ENCODE data around the gene ZNF76. TPM values are rescaled to one million over a fixed set of nuclear protein-coding genes. Genes with fewer than 3 reads are reported as not detected.

The ZNF76 gene
- total and polyA plus RNA-seq, 10 of the 15 experiments (the other 5 are each of a cell fraction or from before 2014, with no cell fraction given): 2.8 to 41.0 (median 24.8) TPM

DNA sequence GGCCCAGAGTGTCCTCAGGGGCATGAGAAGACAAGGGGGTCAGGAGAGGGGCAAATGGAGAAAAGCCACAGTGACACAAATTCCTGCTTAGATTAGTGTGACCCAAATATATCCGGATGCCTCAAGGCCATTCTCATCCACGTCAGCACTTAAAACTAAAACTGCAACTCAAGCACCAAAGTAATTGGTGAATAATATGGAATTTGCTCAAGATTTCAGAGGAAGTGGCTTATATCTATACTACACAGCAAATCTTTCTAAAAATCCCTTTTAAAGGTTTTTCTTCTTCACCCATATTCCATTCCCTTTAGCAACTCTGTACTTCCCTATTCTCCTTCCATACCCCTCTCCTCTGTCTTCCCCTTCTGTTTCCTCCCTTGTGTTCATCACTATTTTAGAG lies 53.3 kb downstream of the ZNF76 start:
- Histone ChIP-seq H3K36me3 (ENCODE audit: control insufficient read depth in 2 of 2, insufficient read depth in 2 of 2, low read length in 1 of 2) (peaks cover 6 to 12% of the 10 kb centered on the region in 2 experiments), H3K4me2 (ENCODE audit: control insufficient read depth, insufficient read depth) (no peak overlapping the region), H2AFZ (ENCODE audit: control insufficient read depth, low read depth, low read length) (no peak overlapping the region), H3K27me3 (replicated peaks in 1 of 2; ENCODE audit: control insufficient read depth in 2 of 2, insufficient read depth in 2 of 2, low read length in 1 of 2) (no peaks in the 10 kb centered on the region), H4K20me1 (ENCODE audit: control insufficient read depth, insufficient read depth) (no peaks in the 10 kb centered on the region), H3K4me3 (no peak overlapping the region), H3K9ac (ENCODE audit: control insufficient read depth, insufficient read depth, low read length) (no peak overlapping the region), H3K27ac (ENCODE audit: control insufficient read depth, insufficient read depth) (no peak overlapping the region), H3K9me3 (replicated peaks; ENCODE audit: control insufficient read depth, insufficient read depth, low read length) (no peaks in the 10 kb centered on the region), H3K4me1 (ENCODE audit: control insufficient read depth, insufficient read depth, low read length) (peaks cover 19% of the 10 kb centered on the region), H3K79me2 (ENCODE audit: control insufficient read depth, insufficient read depth, low read length) (peaks cover 3% of the 10 kb centered on the region; the same call in 1 of the 2 replicates)
- ChIA-PET RAD21 (ENCODE audit: unreplicated experiment) (interaction anchor here (0.7 kb wide), 1 partner anchor 15 kb away, joined by 3 read pairs; the partner anchor contains the start of gene DEF6), CTCF (interaction anchor here (1.2 kb wide), 1 partner anchor 10 kb away, joined by 3 read pairs; no protein-coding TSS in a partner anchor), SMC1A (ENCODE audit: uncharacterized antibody, unreplicated experiment) (interaction anchor here (1.3 to 4.6 kb wide), 2 partner anchors 14 to 15 kb away, joined by 4 to 21 read pairs; no protein-coding TSS in a partner anchor), POLR2A (no interaction called here)
- DNase-seq (ENCODE audit: low read depth, low spot score): no peak
- ATAC-seq: no peak
- no TSS peak for BruUV-seq (replicated peaks)
- no peak for FAIRE-seq
- 75% methylated on average over 2 of the region's 2 CpGs for WGBS (ENCODE audit: insufficient coverage, insufficient replicate concordance, low lambda C conversion rate, missing lambda C conversion rate)
- TF ChIP-seq, protein P1, sequence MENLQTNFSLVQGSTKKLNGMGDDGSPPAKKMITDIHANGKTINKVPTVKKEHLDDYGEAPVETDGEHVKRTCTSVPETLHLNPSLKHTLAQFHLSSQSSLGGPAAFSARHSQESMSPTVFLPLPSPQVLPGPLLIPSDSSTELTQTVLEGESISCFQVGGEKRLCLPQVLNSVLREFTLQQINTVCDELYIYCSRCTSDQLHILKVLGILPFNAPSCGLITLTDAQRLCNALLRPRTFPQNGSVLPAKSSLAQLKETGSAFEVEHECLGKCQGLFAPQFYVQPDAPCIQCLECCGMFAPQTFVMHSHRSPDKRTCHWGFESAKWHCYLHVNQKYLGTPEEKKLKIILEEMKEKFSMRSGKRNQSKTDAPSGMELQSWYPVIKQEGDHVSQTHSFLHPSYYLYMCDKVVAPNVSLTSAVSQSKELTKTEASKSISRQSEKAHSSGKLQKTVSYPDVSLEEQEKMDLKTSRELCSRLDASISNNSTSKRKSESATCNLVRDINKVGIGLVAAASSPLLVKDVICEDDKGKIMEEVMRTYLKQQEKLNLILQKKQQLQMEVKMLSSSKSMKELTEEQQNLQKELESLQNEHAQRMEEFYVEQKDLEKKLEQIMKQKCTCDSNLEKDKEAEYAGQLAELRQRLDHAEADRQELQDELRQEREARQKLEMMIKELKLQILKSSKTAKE (IDR thresholded peaks at IDR 0.05; ENCODE audit: low read depth, poor library complexity, severe bottlenecking): no peak
- no peak for TF ChIP-seq MEF2A (IDR thresholded peaks at IDR 0.05; ENCODE audit: insufficient read depth, low read depth, low read length)
- no peak for TF ChIP-seq TARDBP (IDR thresholded peaks at IDR 0.05; ENCODE audit: borderline replicate concordance)
- no peak for TF ChIP-seq E2F4 (IDR thresholded peaks at IDR 0.05; ENCODE audit: low read depth, low read length)
- TF ChIP-seq ZNF384 (IDR thresholded peaks at IDR 0.05; ENCODE audit: borderline replicate concordance, low read depth, low read length): no peak
- TF ChIP-seq CHD1 (IDR thresholded peaks at IDR 0.05; ENCODE audit: low read depth, low read length): no peak
- no peak for TF ChIP-seq MTA3 (IDR thresholded peaks at IDR 0.05; ENCODE audit: borderline replicate concordance, low read length)
- TF ChIP-seq TAF1 (IDR thresholded peaks at IDR 0.05; ENCODE audit: borderline replicate concordance, low read depth, low read length): no peak
- in situ Hi-C loops (cut with MboI): no loop called here
- intact Hi-C loops (cut with micrococcal nuclease; ENCODE audit: unreplicated experiment): no loop called here

Measured in GM12878 (cell line).